ENCODE results near the gene WSB1. TPM values are rescaled to one million over a fixed set of nuclear protein-coding genes. Genes with fewer than 3 reads are reported as not detected.

The WSB1 gene
- total and polyA plus RNA-seq, 9 of the 15 experiments (the other 6 are each of a cell fraction or from before 2014, with no cell fraction given): 22.8 to 229 (median 81.1) TPM

DNA sequence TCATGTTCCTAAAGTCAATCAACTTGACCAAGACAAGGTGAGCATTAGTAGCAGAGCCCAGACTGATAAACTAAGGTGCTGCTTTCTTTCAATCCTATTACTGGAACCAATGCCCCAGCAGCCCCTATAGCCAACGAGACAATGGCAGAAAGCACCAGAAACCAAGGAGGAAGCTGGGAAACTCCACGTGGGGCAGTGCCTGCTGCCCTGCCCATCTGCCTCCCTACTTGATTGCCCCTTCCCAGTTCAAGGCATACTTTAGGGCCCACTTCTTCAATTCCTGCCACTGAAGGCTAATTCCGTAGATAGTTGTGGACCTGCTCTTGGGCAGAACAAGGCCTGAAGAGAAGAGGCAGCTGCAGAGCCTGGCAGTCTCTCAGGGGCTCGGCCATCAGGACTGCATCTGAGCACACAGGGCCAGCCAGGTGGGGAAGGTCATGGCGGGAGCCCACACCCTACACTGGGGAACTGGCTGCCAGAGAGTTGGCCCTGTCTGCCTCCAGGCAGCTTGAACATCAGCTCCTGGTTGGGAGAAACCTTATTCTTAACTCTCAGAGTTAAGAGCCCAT is 30.9 kb downstream of the WSB1 start:
- BruUV-seq (replicated peaks): no TSS peak
- Histone ChIP-seq H3K4me2 (ENCODE audit: insufficient read depth, low read length) (no peak overlapping the region), H3K9ac (ENCODE audit: insufficient read depth in 1 of 2, low read depth in 2 of 2, low read length in 2 of 2) (peak overlapping the region in 1 of 2 experiments; percentile 72; a peak in 2 of 4 replicates), H2AFZ (ENCODE audit: low read depth, low read length) (no peak overlapping the region), H3K79me2 (ENCODE audit: control insufficient read depth, insufficient read depth, low read length) (no peaks in the 10 kb centered on the region), H3K36me3 (ENCODE audit: control insufficient read depth, insufficient read depth, low read length) (no peaks in the 10 kb centered on the region; the same call in 2 of the 3 replicates), H3K27me3 (ENCODE audit: control insufficient read depth in 2 of 2, insufficient read depth in 2 of 2, low read length in 2 of 2) (no peaks in the 10 kb centered on the region), H3K27ac (ENCODE audit: extremely low read depth, low read depth, low read length) (no peak overlapping the region), H4K20me1 (replicated peaks; ENCODE audit: control insufficient read depth, insufficient read depth, low read length) (no peaks in the 10 kb centered on the region), H3K4me3 (no peak overlapping the region), H3K9me3 (replicated peaks; ENCODE audit: control insufficient read depth, insufficient read depth, low read depth, low read length) (no peaks in the 10 kb centered on the region), H3K9me1 (ENCODE audit: control insufficient read depth, insufficient read depth, low read length) (no peaks in the 10 kb centered on the region), H3K4me1 (replicated peaks in 1 of 2; ENCODE audit: control insufficient read depth in 2 of 2, insufficient read depth in 2 of 2, low read length in 2 of 2) (peaks cover 4 to 13% of the 10 kb centered on the region in 2 experiments; a peak in 4 of 5 replicates)
- FAIRE-seq (no peak), DNase-seq (ENCODE audit: extremely low read depth in 1 of 4, low spot score in 3 of 4) (no peak), ATAC-seq (no peak)
- ChIA-PET CTCF (ENCODE audit: low intra/inter-chr PET ratio) (no interaction called here), POLR2A (interaction anchor here (0.6 to 2.2 kb wide), 4 partner anchors 8 to 262 kb away, joined by 3 to 8 read pairs (median 4); no protein-coding TSS in a partner anchor)
- WGBS (ENCODE audit: insufficient coverage, low coverage, missing lambda C conversion rate): 55% methylated on average over 5 of the region's 5 CpGs
- no peak for TF ChIP-seq FIP1L1 (IDR thresholded peaks at IDR 0.05; ENCODE audit: low read depth, low read length, poor library complexity, severe bottlenecking)
- TF ChIP-seq C11orf30 (IDR thresholded peaks at IDR 0.05; ENCODE audit: low read depth): no peak
- TF ChIP-seq, protein P1, sequence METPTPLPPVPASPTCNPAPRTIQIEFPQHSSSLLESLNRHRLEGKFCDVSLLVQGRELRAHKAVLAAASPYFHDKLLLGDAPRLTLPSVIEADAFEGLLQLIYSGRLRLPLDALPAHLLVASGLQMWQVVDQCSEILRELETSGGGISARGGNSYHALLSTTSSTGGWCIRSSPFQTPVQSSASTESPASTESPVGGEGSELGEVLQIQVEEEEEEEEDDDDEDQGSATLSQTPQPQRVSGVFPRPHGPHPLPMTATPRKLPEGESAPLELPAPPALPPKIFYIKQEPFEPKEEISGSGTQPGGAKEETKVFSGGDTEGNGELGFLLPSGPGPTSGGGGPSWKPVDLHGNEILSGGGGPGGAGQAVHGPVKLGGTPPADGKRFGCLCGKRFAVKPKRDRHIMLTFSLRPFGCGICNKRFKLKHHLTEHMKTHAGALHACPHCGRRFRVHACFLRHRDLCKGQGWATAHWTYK (CRISPR knock-in tag; IDR thresholded peaks at IDR 0.05): no peak
- TF ChIP-seq, protein P2, sequence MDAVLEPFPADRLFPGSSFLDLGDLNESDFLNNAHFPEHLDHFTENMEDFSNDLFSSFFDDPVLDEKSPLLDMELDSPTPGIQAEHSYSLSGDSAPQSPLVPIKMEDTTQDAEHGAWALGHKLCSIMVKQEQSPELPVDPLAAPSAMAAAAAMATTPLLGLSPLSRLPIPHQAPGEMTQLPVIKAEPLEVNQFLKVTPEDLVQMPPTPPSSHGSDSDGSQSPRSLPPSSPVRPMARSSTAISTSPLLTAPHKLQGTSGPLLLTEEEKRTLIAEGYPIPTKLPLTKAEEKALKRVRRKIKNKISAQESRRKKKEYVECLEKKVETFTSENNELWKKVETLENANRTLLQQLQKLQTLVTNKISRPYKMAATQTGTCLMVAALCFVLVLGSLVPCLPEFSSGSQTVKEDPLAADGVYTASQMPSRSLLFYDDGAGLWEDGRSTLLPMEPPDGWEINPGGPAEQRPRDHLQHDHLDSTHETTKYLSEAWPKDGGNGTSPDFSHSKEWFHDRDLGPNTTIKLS (IDR thresholded peaks at IDR 0.05; ENCODE audit: borderline replicate concordance, low read depth): no peak
- no peak for TF ChIP-seq KDM1A (IDR thresholded peaks at IDR 0.05)
- no peak for TF ChIP-seq ZSCAN32 (CRISPR knock-in tag; IDR thresholded peaks at IDR 0.05)
- TF ChIP-seq, protein P3, sequence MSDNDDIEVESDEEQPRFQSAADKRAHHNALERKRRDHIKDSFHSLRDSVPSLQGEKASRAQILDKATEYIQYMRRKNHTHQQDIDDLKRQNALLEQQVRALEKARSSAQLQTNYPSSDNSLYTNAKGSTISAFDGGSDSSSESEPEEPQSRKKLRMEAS (CRISPR knock-in tag; IDR thresholded peaks at IDR 0.05): no peak
- TF ChIP-seq ZNF77 (CRISPR knock-in tag; IDR thresholded peaks at IDR 0.05): no peak
- intact Hi-C loops (cut with micrococcal nuclease) (loop anchor here (5.0 kb wide), 1 partner anchor 78 kb away; no protein-coding TSS in a partner anchor), in situ Hi-C loops (cut with MboI) (no loop called here)
